Measurements from ENCODE around the gene AFF1.

GRCh38 chr4:86926435-86927086 lies 8.2 kb upstream of the AFF1 start:
- no peak for TF ChIP-seq POLR2AphosphoS5 (IDR thresholded peaks at IDR 0.05)
- no peak for TF ChIP-seq CTCF (IDR thresholded peaks at IDR 0.05)
